Measurements from ENCODE around the gene UPP1. TPM values are rescaled to one million over a fixed set of nuclear protein-coding genes. Genes with fewer than 3 reads are reported as not detected.
"Not testable (repeated sequence)": the region's sequence is repeated elsewhere in the genome, so short reads cannot be mapped to it uniquely, and the experiment has no call there.

Gene UPP1
- total and polyA plus RNA-seq, 2 experiments from 2014 or later, result 26.5 to 28.3 TPM

GRCh38 chr7:48118041-48118440 lies 29.0 kb downstream of the UPP1 start:
- Histone ChIP-seq H3K36me3 (no peaks in the 10 kb centered on the region), H3K9me3 (ENCODE audit: low read depth) (no peaks in the 10 kb centered on the region), H3K27ac (no peak overlapping the region), H3K4me3 (no peak overlapping the region), H3K4me1 (ENCODE audit: low read depth) (no peaks in the 10 kb centered on the region), H3K27me3 (no peaks in the 10 kb centered on the region)
- no peak for DNase-seq (ENCODE audit: low read depth in 1 of 2, low spot score in 1 of 2)
- TF ChIP-seq CTCF (IDR thresholded peaks at IDR 0.05; ENCODE audit: low read depth, low read length), result no peak

GRCh38 chr7:48120536-48120935 lies 31.5 kb downstream of the UPP1 start:
- not testable (repeated sequence) for H3K36me3 ChIP-seq; H3K4me3 ChIP-seq; H3K27me3 ChIP-seq; H3K27ac ChIP-seq; H3K4me1 ChIP-seq (ENCODE audit: low read depth); H3K9me3 ChIP-seq (ENCODE audit: low read depth); DNase-seq (ENCODE audit: low read depth in 1 of 2, low spot score in 1 of 2)

DNA sequence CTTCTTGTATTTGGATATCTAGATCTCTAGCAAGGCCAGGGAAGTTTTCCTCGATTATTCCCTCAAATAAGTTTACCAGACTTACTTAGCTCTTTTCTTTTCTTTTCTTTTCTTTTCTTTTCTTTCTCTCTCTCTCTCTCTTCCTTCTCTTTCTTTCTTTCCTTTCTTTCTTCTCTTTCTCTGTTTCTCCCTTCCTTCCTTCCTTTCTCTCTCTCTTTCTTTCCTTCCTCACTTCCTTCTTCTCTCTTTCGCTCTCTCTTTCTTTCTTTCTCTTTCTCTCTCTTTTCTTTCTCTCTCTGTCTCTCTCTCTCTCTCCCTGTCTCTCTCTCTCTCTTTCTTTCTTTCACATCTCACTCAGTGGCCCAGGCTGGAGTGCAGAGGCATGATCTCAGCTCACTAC lies 37.0 kb downstream of the UPP1 start:
- Histone ChIP-seq H3K36me3 (no peaks in the 10 kb centered on the region), H3K4me3 (no peak overlapping the region), H3K4me1 (ENCODE audit: low read depth) (no peaks in the 10 kb centered on the region), H3K27ac (no peak overlapping the region), H3K9me3 (ENCODE audit: low read depth) (no peaks in the 10 kb centered on the region), H3K27me3 (no peaks in the 10 kb centered on the region)
- DNase-seq (ENCODE audit: low read depth in 1 of 2, low spot score in 1 of 2), result no peak
- no peak for TF ChIP-seq CTCF (IDR thresholded peaks at IDR 0.05; ENCODE audit: low read depth, low read length)

GRCh38 chr7:48130658-48131108 lies 41.6 kb downstream of the UPP1 start:
- H3K27me3 ChIP-seq, result no peaks in the 10 kb centered on the region
- no peak overlapping the region for H3K4me3 ChIP-seq
- no peak for DNase-seq (ENCODE audit: low read depth in 1 of 2, low spot score in 1 of 2)
- H3K9me3 ChIP-seq (ENCODE audit: low read depth), result no peaks in the 10 kb centered on the region
- H3K27ac ChIP-seq, result no peak overlapping the region
- no peaks in the 10 kb centered on the region for H3K36me3 ChIP-seq
- no peaks in the 10 kb centered on the region for H3K4me1 ChIP-seq (ENCODE audit: low read depth)
- TF ChIP-seq CTCF (IDR thresholded peaks at IDR 0.05; ENCODE audit: low read depth, low read length), result no peak

DNA sequence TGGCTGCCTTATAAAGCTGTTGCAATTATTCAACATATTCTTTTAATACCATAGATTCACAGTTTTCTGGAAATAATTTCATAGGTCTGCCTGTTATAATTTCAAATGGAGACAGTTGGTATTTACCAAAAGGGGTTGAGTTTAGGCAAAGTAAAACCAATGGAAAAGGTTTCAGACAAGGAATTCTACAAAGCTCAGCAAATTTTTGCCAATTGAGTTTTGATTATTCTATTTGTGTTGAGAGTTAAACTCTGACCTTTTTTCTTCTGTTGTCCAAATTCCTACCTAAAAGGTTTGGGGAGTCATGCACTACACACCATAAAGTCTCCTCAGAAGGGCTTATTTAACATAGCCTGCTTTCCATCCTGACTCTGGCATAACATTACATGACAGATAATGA lies 43.7 kb downstream of the UPP1 start:
- Histone ChIP-seq H3K9me3 (ENCODE audit: low read depth) (no peaks in the 10 kb centered on the region), H3K4me1 (ENCODE audit: low read depth) (no peaks in the 10 kb centered on the region), H3K27ac (no peak overlapping the region), H3K36me3 (no peaks in the 10 kb centered on the region), H3K27me3 (no peaks in the 10 kb centered on the region), H3K4me3 (no peak overlapping the region)
- DNase-seq (ENCODE audit: low read depth in 1 of 2, low spot score in 1 of 2), result no peak
- TF ChIP-seq CTCF (IDR thresholded peaks at IDR 0.05; ENCODE audit: low read depth, low read length), result no peak

DNA sequence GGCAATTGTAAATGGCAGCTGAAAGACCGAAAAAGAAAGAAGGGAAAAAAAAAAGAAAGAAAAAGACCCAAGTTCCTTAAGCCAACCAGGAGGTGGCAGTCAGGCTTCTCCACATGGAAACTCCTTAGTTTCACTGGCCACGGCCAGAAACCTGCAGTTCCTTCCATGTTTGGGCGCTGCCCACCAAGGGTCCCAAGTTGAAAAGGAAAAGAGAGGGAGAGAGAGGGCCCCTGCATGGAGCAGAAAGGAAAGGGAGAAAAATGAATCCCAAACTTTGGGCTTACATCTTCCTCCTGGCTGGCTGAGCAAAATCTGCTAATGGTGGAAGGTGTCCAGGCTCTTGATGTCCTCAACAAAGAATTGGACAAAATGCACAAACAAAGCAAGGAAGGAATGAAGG lies 50.4 kb downstream of the UPP1 start:
- Histone ChIP-seq H3K4me1 (ENCODE audit: low read depth) (no peaks in the 10 kb centered on the region), H3K36me3 (no peaks in the 10 kb centered on the region), H3K27me3 (no peaks in the 10 kb centered on the region), H3K9me3 (ENCODE audit: low read depth) (no peaks in the 10 kb centered on the region), H3K4me3 (no peak overlapping the region), H3K27ac (no peak overlapping the region)
- peak in 1 of 2 donors; percentile 33 for DNase-seq (ENCODE audit: low read depth in 1 of 2, low spot score in 1 of 2)
- TF ChIP-seq CTCF (IDR thresholded peaks at IDR 0.05; ENCODE audit: low read depth, low read length), result peak; percentile 37

Data from cardiac muscle cell (in vitro differentiated cells and primary cell).